ENCODE data around the gene CREB3L4.
A peak's percentile ranks its signal among the peaks of the same experiment; 100 is the strongest.

The CREB3L4 gene

GRCh38 chr1:154014154-154014907 lies 46.6 kb downstream of the CREB3L4 start:
- H3K36me3 Mint-ChIP-seq = no peaks in the 10 kb centered on the region
- H3K4me1 Mint-ChIP-seq = no peaks in the 10 kb centered on the region
- no peak overlapping the region for H3K27ac Mint-ChIP-seq
- H3K4me3 Mint-ChIP-seq = no peak overlapping the region
- DNase-seq (ENCODE audit: low spot score in 2 of 2) (no peak), ATAC-seq (peak; percentile 82)
- H3K9me3 Mint-ChIP-seq = no peaks in the 10 kb centered on the region

- ATAC-seq (no peak), DNase-seq (ENCODE audit: low spot score in 2 of 2) (no peak)
- no peaks in the 10 kb centered on the region for H3K4me1 Mint-ChIP-seq
- no peak overlapping the region for H3K4me3 Mint-ChIP-seq
- no peaks in the 10 kb centered on the region for H3K36me3 Mint-ChIP-seq
- H3K9me3 Mint-ChIP-seq = no peaks in the 10 kb centered on the region
- no peak overlapping the region for H3K27ac Mint-ChIP-seq
Measured at GRCh38 chr1:154019269-154019668, 51.6 kb downstream of the CREB3L4 start.

GRCh38 chr1:154019940-154020339 lies 52.2 kb downstream of the CREB3L4 start:
- Mint-ChIP-seq H3K27ac (no peak overlapping the region), H3K9me3 (no peaks in the 10 kb centered on the region), H3K4me3 (no peak overlapping the region), H3K4me1 (no peaks in the 10 kb centered on the region), H3K36me3 (no peaks in the 10 kb centered on the region)
- ATAC-seq (no peak), DNase-seq (ENCODE audit: low spot score in 2 of 2) (no peak)
